ENCODE measurements around the gene PHRF1.

Gene PHRF1

GRCh38 chr11:601573-602245 is 25.4 kb downstream of the PHRF1 start:
- H3K4me3 ChIP-seq (ENCODE audit: low read depth, low read length) = no peak overlapping the region
- TF ChIP-seq CTCF (IDR thresholded peaks at IDR 0.05; ENCODE audit: insufficient read depth, low read length, missing control alignments) = no peak
- no peak for DNase-seq (ENCODE audit: low read depth, low spot score)
- ChIA-PET POLR2A (interaction anchor here (0.6 to 0.9 kb wide), 2 partner anchors 11 to 21 kb away, joined by 3 read pairs; no protein-coding TSS in a partner anchor), CTCF (no interaction called here)

DNA sequence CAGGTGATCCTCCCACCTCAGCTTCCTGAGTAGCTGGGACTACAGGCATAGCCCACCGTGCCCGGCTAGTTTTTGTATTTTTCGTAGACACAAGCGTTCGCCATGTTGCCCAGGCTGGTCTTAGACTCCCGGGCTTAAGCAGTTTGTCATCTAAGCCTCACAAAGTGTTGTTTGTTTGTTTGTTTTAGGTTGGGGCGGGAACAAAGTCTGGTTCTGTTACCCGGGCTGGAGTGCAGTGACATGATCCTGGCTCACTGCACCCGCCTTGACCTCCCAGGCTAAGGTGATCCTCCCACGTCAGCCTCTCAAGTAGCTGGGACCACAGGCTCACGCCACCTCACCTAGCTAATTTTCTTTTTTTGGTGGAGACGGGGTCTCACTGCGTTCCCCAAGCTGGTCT is 26.9 kb downstream of the PHRF1 start:
- ChIA-PET CTCF (no interaction called here), POLR2A (no interaction called here)
- DNase-seq (ENCODE audit: low read depth, low spot score) = no peak
- TF ChIP-seq CTCF (IDR thresholded peaks at IDR 0.05; ENCODE audit: insufficient read depth, low read length, missing control alignments) = no peak
- H3K4me3 ChIP-seq (ENCODE audit: low read depth, low read length) = no peak overlapping the region

- ChIA-PET CTCF (no interaction called here), POLR2A (no interaction called here)
- H3K4me3 ChIP-seq (ENCODE audit: low read depth, low read length) = no peak overlapping the region
- no peak for DNase-seq (ENCODE audit: low read depth, low spot score)
- no peak for TF ChIP-seq CTCF (IDR thresholded peaks at IDR 0.05; ENCODE audit: insufficient read depth, low read length, missing control alignments)
These were observed 29.2 kb downstream of the PHRF1 start for GRCh38 chr11:605286-606129.

DNA sequence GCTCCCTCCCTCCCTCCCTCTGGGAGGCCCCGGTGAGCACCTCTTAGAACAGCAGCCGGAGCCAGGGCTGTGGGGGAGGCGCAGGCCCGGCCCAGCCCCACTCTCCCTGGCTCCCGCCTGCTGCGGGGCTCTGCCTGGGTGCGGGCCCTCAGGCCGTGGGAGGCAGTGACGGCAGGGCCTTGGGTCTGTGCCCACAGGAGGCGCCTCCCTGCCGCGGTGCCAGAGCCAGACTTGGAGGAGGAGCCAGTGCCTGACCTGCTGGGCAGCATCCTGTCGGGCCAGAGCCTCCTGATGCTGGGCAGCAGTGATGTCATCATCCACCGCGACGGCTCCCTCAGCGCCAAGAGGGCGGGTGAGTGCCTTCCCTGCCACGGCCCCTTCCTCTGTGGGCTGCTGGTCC is 30.0 kb downstream of the PHRF1 start:
- DNase-seq (ENCODE audit: low read depth, low spot score) = no peak
- TF ChIP-seq CTCF (IDR thresholded peaks at IDR 0.05; ENCODE audit: insufficient read depth, low read length, missing control alignments) = no peak
- ChIA-PET POLR2A (no interaction called here), CTCF (no interaction called here)
- no peak overlapping the region for H3K4me3 ChIP-seq (ENCODE audit: low read depth, low read length)

DNA sequence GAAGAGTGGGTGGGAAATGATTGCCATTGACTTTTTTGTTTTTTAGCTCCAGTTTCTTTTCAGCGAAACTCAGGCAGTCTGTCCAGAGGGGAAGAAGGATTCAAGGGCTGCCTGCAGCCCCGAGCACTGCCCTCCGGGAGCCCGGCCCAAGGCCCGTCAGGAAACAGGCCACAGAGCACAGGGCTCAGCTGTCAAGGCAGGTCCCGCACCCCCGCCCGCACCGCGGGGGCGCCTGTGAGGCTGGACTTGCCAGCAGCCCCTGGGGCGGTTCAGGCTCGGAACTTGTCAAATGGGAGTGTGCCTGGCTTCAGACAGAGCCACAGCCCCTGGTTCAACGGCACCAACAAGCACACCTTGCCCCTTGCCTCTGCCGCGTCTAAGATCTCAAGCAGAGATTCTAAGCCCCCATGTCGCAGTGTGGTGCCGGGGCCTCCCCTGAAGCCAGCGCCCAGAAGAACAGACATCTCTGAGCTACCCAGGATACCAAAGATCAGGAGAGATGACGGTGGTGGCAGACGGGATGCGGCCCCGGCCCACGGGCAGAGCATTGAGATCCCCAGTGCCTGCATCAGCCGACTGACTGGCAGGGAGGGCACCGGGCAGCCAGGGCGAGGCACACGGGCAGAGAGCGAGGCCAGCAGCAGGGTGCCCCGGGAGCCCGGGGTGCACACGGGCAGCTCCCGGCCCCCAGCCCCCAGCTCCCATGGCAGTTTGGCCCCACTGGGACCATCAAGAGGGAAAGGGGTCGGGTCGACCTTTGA is 30.9 kb downstream of the PHRF1 start:
- no peak for TF ChIP-seq CTCF (IDR thresholded peaks at IDR 0.05; ENCODE audit: insufficient read depth, low read length, missing control alignments)
- no peak overlapping the region for H3K4me3 ChIP-seq (ENCODE audit: low read depth, low read length)
- POLR2A ChIA-PET = no interaction called here
- CTCF ChIA-PET = no interaction called here
- no peak for DNase-seq (ENCODE audit: low read depth, low spot score)
